HG03432 (cell line): ENCODE results near the gene BCR.

Experiments used
- ATAC-seq: cut with Tn5 transposase; IDR thresholded peaks from one replicate; pipeline ENCODE4 v1.9.1; 2021; ENCODE audit warnings: mild to moderate bottlenecking, moderate library complexity; ENCODE audit not compliant: unreplicated experiment

Gene BCR

DNA sequence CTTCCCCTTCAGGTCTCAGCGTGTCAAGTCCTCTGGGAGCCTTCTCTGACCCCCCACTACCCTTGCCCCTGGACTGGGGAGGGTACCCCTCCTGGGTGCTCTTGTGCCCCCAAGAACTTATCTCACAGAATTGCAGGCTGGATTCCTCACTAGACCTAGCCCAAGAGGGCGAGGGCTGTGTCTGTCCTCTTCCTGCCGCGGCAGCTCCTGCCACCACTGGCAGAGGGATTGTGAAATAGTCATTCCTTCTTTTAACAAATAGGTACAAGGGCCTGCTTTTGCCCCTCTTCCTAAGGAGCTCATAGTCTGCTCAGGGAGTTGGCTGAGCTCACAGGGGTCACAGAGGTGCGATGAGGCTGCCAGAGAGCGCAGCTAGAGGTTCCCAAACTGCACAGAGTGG, 29.5 kb upstream of the BCR start:
- ATAC-seq = no peak

DNA sequence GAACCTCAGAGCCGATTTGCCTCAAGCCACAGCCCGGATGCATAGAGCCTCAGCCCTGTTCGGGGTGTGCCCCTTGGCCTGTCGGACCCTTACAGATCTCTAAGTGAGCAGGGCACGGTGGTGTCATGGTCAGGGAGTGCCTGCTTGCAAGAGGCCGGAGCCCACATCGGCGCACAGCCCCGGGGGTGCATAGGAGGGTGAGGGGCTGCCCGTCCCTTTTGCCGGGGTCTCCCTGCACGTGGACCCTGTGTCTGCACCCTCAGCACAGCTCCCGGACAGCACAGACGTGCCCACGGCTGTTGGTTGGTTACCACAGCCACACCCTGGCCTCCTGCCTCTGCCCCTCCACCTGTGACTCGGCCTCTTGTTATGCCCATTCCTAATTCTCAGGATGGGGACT, 28.5 kb upstream of the BCR start:
- no peak for ATAC-seq

- no peak for ATAC-seq
These were observed 27.8 kb upstream of the BCR start for GRCh38 chr22:23152238-23153114.

DNA sequence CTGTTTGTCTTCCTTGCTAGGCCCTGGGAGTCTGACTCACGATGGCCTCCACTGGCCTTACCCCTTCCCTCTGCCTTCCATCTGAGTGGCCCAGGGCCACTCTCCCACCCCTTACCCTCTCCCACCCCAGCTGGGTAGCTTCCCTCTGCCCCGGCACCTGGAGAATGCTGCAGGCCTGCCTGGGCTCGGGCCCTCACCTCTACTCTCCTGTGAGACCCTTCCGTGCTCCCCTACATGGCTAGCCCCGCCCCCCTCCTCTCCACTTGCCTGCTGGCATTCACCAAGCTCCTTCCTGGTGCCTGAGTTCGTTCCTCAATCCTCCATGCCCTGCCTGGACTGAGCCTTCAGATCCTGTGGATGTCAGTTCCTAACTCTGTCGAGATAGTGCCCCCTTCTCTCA, 26.3 kb upstream of the BCR start:
- ATAC-seq = no peak

DNA sequence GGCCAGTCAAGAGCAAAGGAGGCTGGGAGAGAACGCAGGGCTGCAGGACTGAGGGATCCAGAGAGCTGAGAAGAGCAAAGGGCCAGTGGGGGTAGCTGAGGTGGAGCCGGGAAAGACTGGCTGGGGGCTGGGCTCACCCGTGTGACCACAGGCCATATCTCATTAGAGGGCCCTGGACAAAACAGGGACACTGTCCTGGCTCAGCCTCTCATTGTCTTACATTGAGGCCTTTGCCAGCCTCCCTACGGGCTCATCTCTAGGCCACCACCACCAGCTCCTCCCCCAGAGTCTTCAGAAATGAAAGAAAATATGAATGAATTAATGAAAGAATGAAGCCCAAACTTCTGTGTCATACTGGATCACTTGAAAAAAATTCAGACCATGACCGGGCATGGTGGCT, 25.8 kb upstream of the BCR start:
- no peak for ATAC-seq

- ATAC-seq = no peak
These were observed 25.2 kb upstream of the BCR start for GRCh38 chr22:23155143-23155542.

DNA sequence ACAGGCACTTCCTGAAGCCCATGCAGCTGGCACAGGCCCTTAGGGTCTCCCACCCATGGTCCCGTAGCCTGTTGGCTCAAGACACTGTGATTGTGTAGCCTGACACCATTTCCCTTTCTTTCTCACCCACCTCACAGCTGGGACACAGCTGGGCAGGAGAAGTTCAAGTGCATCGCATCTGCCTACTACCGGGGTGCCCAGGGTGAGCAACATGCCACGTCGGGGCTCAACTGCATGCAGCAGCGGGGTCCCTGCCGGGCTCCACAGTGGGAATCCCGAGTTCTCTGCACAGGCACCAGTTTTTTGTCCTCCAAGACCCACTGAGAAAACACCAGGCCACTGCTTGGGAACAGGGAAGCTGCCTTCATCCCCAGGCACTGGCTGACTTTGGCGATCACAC, 24.5 kb upstream of the BCR start:
- ATAC-seq = no peak

DNA sequence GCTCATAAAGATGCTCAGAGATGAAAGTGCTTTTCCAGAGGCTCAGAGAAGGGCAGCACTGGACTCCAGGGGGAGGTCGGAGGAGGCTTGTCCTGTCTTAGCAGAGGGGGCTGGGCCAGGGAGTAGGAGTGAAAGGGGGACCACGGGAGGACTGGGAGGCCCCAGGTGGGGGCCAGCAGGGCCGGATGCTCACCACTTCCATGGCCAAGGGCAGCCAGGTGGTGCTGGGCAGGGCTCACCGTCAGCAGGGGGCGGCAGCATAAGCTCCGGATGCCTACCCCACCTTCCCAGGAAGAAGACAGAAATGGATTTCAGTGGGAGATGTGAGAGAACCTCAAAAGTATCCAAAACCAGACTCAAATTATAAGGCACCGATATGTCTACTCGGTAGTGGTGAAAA, 24.0 kb upstream of the BCR start:
- ATAC-seq = no peak

- ATAC-seq = no peak
These were observed 22.5 kb upstream of the BCR start for GRCh38 chr22:23157560-23158515.

GRCh38 chr22:23158516-23159290, 21.6 kb upstream of the BCR start:
- ATAC-seq = no peak

DNA sequence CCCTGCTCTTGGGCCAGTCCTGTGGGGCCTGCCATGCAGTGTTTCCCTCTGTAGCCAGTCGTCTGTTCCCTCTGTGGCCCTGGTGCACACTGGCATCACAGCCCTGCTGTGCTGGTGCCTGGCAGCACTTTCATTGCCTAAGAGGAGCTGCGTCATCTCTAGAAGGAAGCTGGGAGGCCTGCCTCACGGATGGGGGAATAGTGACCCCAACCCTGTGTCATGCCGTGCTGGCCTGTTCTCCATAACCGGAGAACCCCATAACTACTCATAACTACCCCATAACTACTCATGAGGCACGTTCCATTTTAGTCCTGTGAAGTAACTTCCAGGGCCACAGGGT, 21.0 kb upstream of the BCR start:
- ATAC-seq = no peak

- ATAC-seq = no peak
These were observed 19.3 kb upstream of the BCR start for GRCh38 chr22:23161029-23161428.

GRCh38 chr22:23161574-23161973, 18.7 kb upstream of the BCR start:
- ATAC-seq = no peak

DNA sequence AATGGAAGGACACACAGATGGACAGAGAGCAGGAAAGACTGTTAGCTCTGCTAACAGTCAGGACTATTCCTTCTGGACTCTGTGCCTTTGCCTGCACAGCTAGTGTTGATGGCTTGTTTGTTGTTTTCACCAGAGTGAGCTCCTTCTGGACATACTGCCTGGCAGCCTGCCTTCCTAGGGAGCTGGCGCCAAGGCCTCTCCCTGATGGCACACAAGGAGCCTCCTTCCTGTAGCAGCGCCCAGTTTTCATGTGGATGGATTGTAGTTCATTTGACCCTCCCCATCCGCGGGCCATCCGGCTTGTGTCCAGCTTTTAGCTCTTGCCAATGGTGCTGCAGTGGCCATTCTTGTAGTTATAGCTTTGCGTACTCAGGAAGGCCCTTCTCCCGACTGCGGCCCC, 16.6 kb upstream of the BCR start:
- no peak for ATAC-seq

- ATAC-seq = no peak
These were observed 16.2 kb upstream of the BCR start for GRCh38 chr22:23164091-23164490.

DNA sequence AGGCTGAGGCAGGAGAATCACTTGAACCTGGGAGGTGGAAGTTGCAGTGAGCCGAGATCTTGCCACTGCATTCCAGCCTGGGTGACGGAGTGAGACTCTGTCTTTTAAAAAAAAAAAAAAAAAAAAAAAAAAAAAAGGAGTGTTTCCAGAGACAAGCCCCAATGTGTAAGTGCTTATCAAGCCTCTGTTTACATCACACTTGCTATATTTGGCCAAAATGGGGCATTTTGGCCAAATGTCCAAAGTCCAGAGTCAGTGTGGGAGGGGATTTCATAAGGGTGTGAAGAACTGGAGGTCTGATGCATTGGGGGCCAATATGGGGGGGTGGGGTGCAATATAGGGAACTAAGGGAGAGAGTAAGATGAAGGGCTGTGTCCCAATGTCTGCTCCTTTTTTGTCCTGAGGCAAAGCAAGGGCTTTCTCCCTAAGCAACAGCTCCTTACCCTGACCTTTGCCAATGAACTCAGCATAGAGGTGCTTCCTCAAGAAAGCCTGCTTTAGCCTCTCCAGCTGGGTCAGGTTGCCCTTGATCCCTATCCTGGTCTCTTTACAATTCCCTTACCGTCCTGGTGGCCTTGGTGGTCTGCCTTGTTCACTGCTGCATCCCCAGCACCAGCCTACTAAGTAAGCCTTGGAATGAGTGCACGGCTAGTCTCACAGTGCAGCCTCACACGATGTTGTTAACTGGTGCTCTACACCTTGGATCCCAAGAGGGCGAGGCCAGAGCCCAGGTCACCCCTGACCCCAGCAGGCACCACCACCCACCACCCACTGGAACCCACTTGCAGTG, 14.1 kb upstream of the BCR start:
- ATAC-seq = no peak

DNA sequence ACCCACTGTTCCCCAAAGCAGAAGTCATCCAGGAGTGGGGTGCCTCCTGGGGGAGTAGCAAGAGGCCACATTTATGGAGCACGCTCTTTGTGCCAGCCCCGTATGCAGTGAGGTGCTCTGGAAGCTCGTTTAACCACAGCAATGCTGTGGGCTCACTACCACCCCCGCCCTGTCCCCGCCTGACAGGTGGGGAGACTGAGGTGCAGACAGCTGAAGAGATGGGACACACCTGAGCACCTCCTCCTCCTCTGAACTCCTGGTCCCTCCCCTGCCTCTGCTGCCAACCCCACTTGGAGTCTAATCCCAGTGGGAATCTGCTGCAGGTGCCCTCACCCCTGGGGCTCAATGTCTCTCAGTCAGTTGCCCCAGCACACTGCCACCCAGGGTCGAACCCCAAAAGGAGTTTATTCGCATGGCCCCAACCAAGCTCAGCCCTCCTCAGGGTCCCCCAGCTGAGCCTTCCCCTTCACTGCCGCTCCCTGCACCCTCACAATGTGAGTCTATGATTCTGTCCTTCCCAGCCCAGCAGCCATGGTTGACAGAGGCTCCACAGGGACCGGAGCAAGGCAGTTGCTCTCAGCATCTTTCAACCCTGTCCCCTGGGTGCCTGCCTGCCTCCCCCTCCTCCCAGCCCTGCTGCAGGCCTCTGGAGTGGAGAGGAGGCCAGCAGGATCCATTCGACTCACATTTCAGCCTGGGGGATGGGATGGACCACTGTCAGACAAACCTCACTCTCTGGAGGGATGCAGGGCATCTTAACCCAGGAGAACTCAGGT, 13.3 kb upstream of the BCR start:
- ATAC-seq = no peak

GRCh38 chr22:23168391-23169042, 11.8 kb upstream of the BCR start:
- ATAC-seq = no peak

DNA sequence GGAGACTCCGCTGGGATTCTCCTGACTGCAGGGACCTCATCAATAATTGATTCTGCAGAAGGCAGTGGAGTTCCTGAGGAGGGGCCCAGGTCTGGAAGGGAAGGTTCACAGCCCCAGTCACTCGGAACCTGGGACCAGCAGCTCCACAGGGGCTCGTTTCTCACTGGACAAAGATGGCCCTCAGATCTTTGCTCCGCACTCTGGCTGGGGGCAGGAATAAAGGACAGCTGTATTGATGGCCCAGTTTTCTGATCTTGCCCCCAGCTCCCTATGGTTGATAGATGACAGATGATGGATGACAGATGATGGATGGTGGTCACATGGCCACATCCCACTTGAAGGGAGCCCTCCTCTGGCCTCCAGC, 11.3 kb upstream of the BCR start:
- ATAC-seq = no peak
